Measurements from ENCODE around the gene LBH.

LBH gene

GRCh38 chr2:30248791-30249190, 17.5 kb downstream of the LBH start:
- DNase-seq (ENCODE audit: low spot score) = no peak
- H3K9me3 ChIP-seq (replicated peaks in 1 of 2; ENCODE audit: control insufficient read depth in 2 of 2, insufficient read depth in 1 of 2, low read depth in 1 of 2, low read length in 2 of 2) = no peaks in the 10 kb centered on the region
- no peak overlapping the region for H3K9ac ChIP-seq (ENCODE audit: low read depth, low read length, poor library complexity)
- no peak overlapping the region for H2BK15ac ChIP-seq (ENCODE audit: low read length)
- H4K91ac ChIP-seq (ENCODE audit: low read depth, low read length, poor library complexity) = no peak overlapping the region
- WGBS, 2 donors (ENCODE audit: extremely low coverage in 2 of 2, insufficient read length in 2 of 2, insufficient replicate concordance in 1 of 2) = no CpG with 5 or more reads among the region's 2 CpGs
- H3K4ac ChIP-seq (ENCODE audit: low read length) = no peak overlapping the region
- no peak overlapping the region for H3K23ac ChIP-seq (ENCODE audit: low read depth, low read length, poor library complexity)
- H2AFZ ChIP-seq (ENCODE audit: low read length) = no peak overlapping the region
- H2BK120ac ChIP-seq (ENCODE audit: low read depth, low read length) = no peak overlapping the region
- no peak overlapping the region for H3K14ac ChIP-seq (ENCODE audit: low read length)
- H4K8ac ChIP-seq (ENCODE audit: low read depth, low read length) = no peak overlapping the region
- H3K79me1 ChIP-seq (ENCODE audit: low read depth, low read length) = no peaks in the 10 kb centered on the region
- H3K4me2 ChIP-seq (ENCODE audit: insufficient read depth, low read length, poor library complexity, severe bottlenecking) = no peak overlapping the region
- H2BK5ac ChIP-seq (ENCODE audit: low read length) = no peak overlapping the region
- H3K36me3 ChIP-seq (replicated peaks in 1 of 2; ENCODE audit: control insufficient read depth in 2 of 2, insufficient read depth in 2 of 2, low read length in 2 of 2) = no peaks in the 10 kb centered on the region
- no peak overlapping the region for H3K27ac ChIP-seq (replicated peaks; ENCODE audit: low read length)
- no peak overlapping the region for H2AK5ac ChIP-seq (ENCODE audit: low read depth, low read length)
- H2BK12ac ChIP-seq (ENCODE audit: low read length) = no peak overlapping the region
- no peak overlapping the region for H3K4me3 ChIP-seq (ENCODE audit: low read length in 2 of 2)
- H3K4me1 ChIP-seq (ENCODE audit: control insufficient read depth in 2 of 2, insufficient read depth in 1 of 2, low read depth in 1 of 2, low read length in 2 of 2) = peaks cover 0 to 5% of the 10 kb centered on the region in 2 donors
- no peak overlapping the region for H3K18ac ChIP-seq (ENCODE audit: low read length)
- H3K27me3 ChIP-seq (ENCODE audit: control insufficient read depth in 3 of 3, insufficient read depth in 3 of 3, low read depth in 1 of 3, low read length in 3 of 3) = no peaks in the 10 kb centered on the region

- H3K27ac ChIP-seq (replicated peaks; ENCODE audit: low read length) = no peak overlapping the region
- no peaks in the 10 kb centered on the region for H3K27me3 ChIP-seq (ENCODE audit: control insufficient read depth in 3 of 3, insufficient read depth in 3 of 3, low read depth in 1 of 3, low read length in 3 of 3)
- no peaks in the 10 kb centered on the region for H3K79me1 ChIP-seq (ENCODE audit: low read depth, low read length)
- H2AFZ ChIP-seq (ENCODE audit: low read length) = no peak overlapping the region
- H2BK15ac ChIP-seq (ENCODE audit: low read length) = peak overlapping the region; percentile 20
- H3K4me2 ChIP-seq (ENCODE audit: insufficient read depth, low read length, poor library complexity, severe bottlenecking) = no peak overlapping the region
- H3K18ac ChIP-seq (ENCODE audit: low read length) = peak overlapping the region; percentile 77
- no peak overlapping the region for H4K8ac ChIP-seq (ENCODE audit: low read depth, low read length)
- no peak overlapping the region for H3K4ac ChIP-seq (ENCODE audit: low read length)
- H2BK120ac ChIP-seq (ENCODE audit: low read depth, low read length) = no peak overlapping the region
- H3K36me3 ChIP-seq (replicated peaks in 1 of 2; ENCODE audit: control insufficient read depth in 2 of 2, insufficient read depth in 2 of 2, low read length in 2 of 2) = no peaks in the 10 kb centered on the region
- H4K91ac ChIP-seq (ENCODE audit: low read depth, low read length, poor library complexity) = no peak overlapping the region
- no peak overlapping the region for H3K14ac ChIP-seq (ENCODE audit: low read length)
- H3K4me1 ChIP-seq (ENCODE audit: control insufficient read depth in 2 of 2, insufficient read depth in 1 of 2, low read depth in 1 of 2, low read length in 2 of 2) = peaks cover 0 to 5% of the 10 kb centered on the region in 2 donors
- no peak overlapping the region for H3K4me3 ChIP-seq (ENCODE audit: low read length in 2 of 2)
- H2BK5ac ChIP-seq (ENCODE audit: low read length) = no peak overlapping the region
- WGBS, 2 donors (ENCODE audit: extremely low coverage in 2 of 2, insufficient read length in 2 of 2, insufficient replicate concordance in 1 of 2) = no CpG with 5 or more reads among the region's 7 CpGs
- H3K23ac ChIP-seq (ENCODE audit: low read depth, low read length, poor library complexity) = no peak overlapping the region
- H3K9me3 ChIP-seq (replicated peaks in 1 of 2; ENCODE audit: control insufficient read depth in 2 of 2, insufficient read depth in 1 of 2, low read depth in 1 of 2, low read length in 2 of 2) = no peaks in the 10 kb centered on the region
- H2AK5ac ChIP-seq (ENCODE audit: low read depth, low read length) = no peak overlapping the region
- DNase-seq (ENCODE audit: low spot score) = no peak
- no peak overlapping the region for H2BK12ac ChIP-seq (ENCODE audit: low read length)
- no peak overlapping the region for H3K9ac ChIP-seq (ENCODE audit: low read depth, low read length, poor library complexity)
Measured at GRCh38 chr2:30249354-30249753, 18.0 kb downstream of the LBH start.

GRCh38 chr2:30250421-30250820, 19.1 kb downstream of the LBH start:
- Histone ChIP-seq H3K4ac (ENCODE audit: low read length) (no peak overlapping the region), H3K4me1 (ENCODE audit: control insufficient read depth in 2 of 2, insufficient read depth in 1 of 2, low read depth in 1 of 2, low read length in 2 of 2) (peaks cover 0 to 6% of the 10 kb centered on the region in 2 donors), H3K27me3 (ENCODE audit: control insufficient read depth in 3 of 3, insufficient read depth in 3 of 3, low read depth in 1 of 3, low read length in 3 of 3) (no peaks in the 10 kb centered on the region), H2AK5ac (ENCODE audit: low read depth, low read length) (no peak overlapping the region), H3K4me2 (ENCODE audit: insufficient read depth, low read length, poor library complexity, severe bottlenecking) (no peak overlapping the region), H3K36me3 (replicated peaks in 1 of 2; ENCODE audit: control insufficient read depth in 2 of 2, insufficient read depth in 2 of 2, low read length in 2 of 2) (no peaks in the 10 kb centered on the region), H2AFZ (ENCODE audit: low read length) (no peak overlapping the region), H2BK120ac (ENCODE audit: low read depth, low read length) (peak overlapping the region; percentile 2), H2BK12ac (ENCODE audit: low read length) (no peak overlapping the region), H2BK15ac (ENCODE audit: low read length) (no peak overlapping the region), H2BK5ac (ENCODE audit: low read length) (no peak overlapping the region), H3K18ac (ENCODE audit: low read length) (no peak overlapping the region), H3K14ac (ENCODE audit: low read length) (no peak overlapping the region), H3K4me3 (ENCODE audit: low read length in 2 of 2) (no peak overlapping the region), H3K79me1 (ENCODE audit: low read depth, low read length) (no peaks in the 10 kb centered on the region), H4K91ac (ENCODE audit: low read depth, low read length, poor library complexity) (no peak overlapping the region), H3K27ac (replicated peaks; ENCODE audit: low read length) (no peak overlapping the region), H4K8ac (ENCODE audit: low read depth, low read length) (no peak overlapping the region), H3K9me3 (replicated peaks in 1 of 2; ENCODE audit: control insufficient read depth in 2 of 2, insufficient read depth in 1 of 2, low read depth in 1 of 2, low read length in 2 of 2) (no peaks in the 10 kb centered on the region), H3K9ac (ENCODE audit: low read depth, low read length, poor library complexity) (no peak overlapping the region), H3K23ac (ENCODE audit: low read depth, low read length, poor library complexity) (no peak overlapping the region)
- no CpG with 5 or more reads among the region's 6 CpGs for WGBS, 2 donors (ENCODE audit: extremely low coverage in 2 of 2, insufficient read length in 2 of 2, insufficient replicate concordance in 1 of 2)
- no peak for DNase-seq (ENCODE audit: low spot score)

- H3K27ac ChIP-seq (replicated peaks; ENCODE audit: low read length) = no peak overlapping the region
- no peak overlapping the region for H3K14ac ChIP-seq (ENCODE audit: low read length)
- no peak for DNase-seq (ENCODE audit: low spot score)
- H3K23ac ChIP-seq (ENCODE audit: low read depth, low read length, poor library complexity) = no peak overlapping the region
- H3K4me1 ChIP-seq (ENCODE audit: control insufficient read depth in 2 of 2, insufficient read depth in 1 of 2, low read depth in 1 of 2, low read length in 2 of 2) = peaks cover 0 to 13% of the 10 kb centered on the region in 2 donors
- peaks cover 0 to under 1% of the 10 kb centered on the region in 2 donors for H3K36me3 ChIP-seq (replicated peaks in 1 of 2; ENCODE audit: control insufficient read depth in 2 of 2, insufficient read depth in 2 of 2, low read length in 2 of 2)
- no peak overlapping the region for H2BK15ac ChIP-seq (ENCODE audit: low read length)
- no peak overlapping the region for H3K9ac ChIP-seq (ENCODE audit: low read depth, low read length, poor library complexity)
- H2BK120ac ChIP-seq (ENCODE audit: low read depth, low read length) = no peak overlapping the region
- no peak overlapping the region for H3K4me2 ChIP-seq (ENCODE audit: insufficient read depth, low read length, poor library complexity, severe bottlenecking)
- H4K8ac ChIP-seq (ENCODE audit: low read depth, low read length) = no peak overlapping the region
- no peaks in the 10 kb centered on the region for H3K27me3 ChIP-seq (ENCODE audit: control insufficient read depth in 3 of 3, insufficient read depth in 3 of 3, low read depth in 1 of 3, low read length in 3 of 3)
- H2AK5ac ChIP-seq (ENCODE audit: low read depth, low read length) = no peak overlapping the region
- H2BK5ac ChIP-seq (ENCODE audit: low read length) = no peak overlapping the region
- WGBS, 2 donors (ENCODE audit: extremely low coverage in 2 of 2, insufficient read length in 2 of 2, insufficient replicate concordance in 1 of 2) = no CpG with 5 or more reads among the region's 7 CpGs
- peak overlapping the region; percentile 61 for H3K18ac ChIP-seq (ENCODE audit: low read length)
- no peaks in the 10 kb centered on the region for H3K79me1 ChIP-seq (ENCODE audit: low read depth, low read length)
- H2AFZ ChIP-seq (ENCODE audit: low read length) = no peak overlapping the region
- H4K91ac ChIP-seq (ENCODE audit: low read depth, low read length, poor library complexity) = no peak overlapping the region
- H3K9me3 ChIP-seq (replicated peaks in 1 of 2; ENCODE audit: control insufficient read depth in 2 of 2, insufficient read depth in 1 of 2, low read depth in 1 of 2, low read length in 2 of 2) = no peaks in the 10 kb centered on the region
- no peak overlapping the region for H3K4me3 ChIP-seq (ENCODE audit: low read length in 2 of 2)
- H3K4ac ChIP-seq (ENCODE audit: low read length) = no peak overlapping the region
- no peak overlapping the region for H2BK12ac ChIP-seq (ENCODE audit: low read length)
Measured at GRCh38 chr2:30252723-30253701, 21.7 kb downstream of the LBH start.
